H1 (cell line): ENCODE data around the gene IDH3A. TPM values are rescaled to one million over a fixed set of nuclear protein-coding genes. Genes with fewer than 3 reads are reported as not detected.

Source experiments
- CTCF ChIA-PET: fragments of 300-600 bp; sonication (Branson Sonifier 250); formaldehyde crosslinking; loops from one replicate; lab custom pipeline; 2021; ENCODE audit not compliant: partially characterized antibody; lab: Charles Lee
- POLR2A ChIA-PET: fragments of 300-600 bp; sonication (Branson Sonifier 250); formaldehyde crosslinking; loops from one replicate; lab custom pipeline; 2021; ENCODE audit warnings: inconsistent platforms; ENCODE audit not compliant: partially characterized antibody; lab: Charles Lee
- DNase-seq, 2 experiments: peaks; one replicate each; pipeline versions ENCODE4 v3.0.0 to v3.0.0-alpha.2; 2010 to 2022; ENCODE audit warnings: low spot score in 2 of 2, low read depth in 1 of 2, mixed read lengths in 1 of 2
- FAIRE-seq: peaks from 2 replicates; lab custom pipeline; 2011; peaks lifted over from hg19 to GRCh38; lab: Jason Lieb, UNC
- H2AFZ ChIP-seq: 2 replicates; pipeline ENCODE4 v1.8.1; 2012; ENCODE audit warnings: low read length, inconsistent platforms
- H2AK5ac ChIP-seq: 2 replicates; pipeline ENCODE4 v1.6.1; 2013; ENCODE audit warnings: low read depth, low read length
- H2BK120ac ChIP-seq: replicated peaks from 2 replicates; pipeline ENCODE3; 2013; ENCODE audit warnings: low read depth, low read length, inconsistent platforms
- H2BK12ac ChIP-seq: 2 replicates; pipeline ENCODE4 v1.6.1; 2013; ENCODE audit warnings: low read depth, low read length
- H2BK15ac ChIP-seq: 2 replicates; pipeline ENCODE4 v1.6.1; 2013; ENCODE audit warnings: low read length
- H2BK20ac ChIP-seq: 2 replicates; pipeline ENCODE4 v1.6.1; 2013; ENCODE audit warnings: low read length
- H2BK5ac ChIP-seq: 2 replicates; pipeline ENCODE4 v1.6.1; 2013; ENCODE audit warnings: low read depth, low read length
- H3K14ac ChIP-seq: 2 replicates; pipeline ENCODE4 v1.6.1; 2013; ENCODE audit warnings: inconsistent platforms; ENCODE audit not compliant: insufficient read length
- H3K18ac ChIP-seq: 2 replicates; pipeline ENCODE4 v1.6.1; 2013; ENCODE audit warnings: low read length; ENCODE audit errors: extremely low read depth
- H3K23ac ChIP-seq: 2 replicates; pipeline ENCODE4 v1.6.1; 2013; ENCODE audit warnings: inconsistent platforms; ENCODE audit not compliant: insufficient read length
- H3K23me2 ChIP-seq: 2 replicates; pipeline ENCODE4 v1.6.1; 2013; ENCODE audit warnings: low read depth, low read length
- H3K27ac ChIP-seq: 2 replicates; pipeline ENCODE4 v1.6.1; 2011; ENCODE audit warnings: low read depth, low read length, inconsistent platforms
- H3K27me3 ChIP-seq, 4 experiments: replicated peaks in 1 of 4; 1 replicate in 1 of 4; 2 replicates in 3 of 4; pipeline versions ENCODE4 v1.6.1 to v1.8.1; 2011 to 2013; ENCODE audit warnings: low read length in 3 of 4, mild to moderate bottlenecking in 3 of 4, inconsistent platforms in 2 of 4, mixed read lengths in 2 of 4, moderate library complexity in 1 of 4; ENCODE audit not compliant: control insufficient read depth in 3 of 4, insufficient read depth in 3 of 4; ENCODE audit errors: extremely low read depth in 1 of 4
- H3K36me3 ChIP-seq, 4 experiments: 2 replicates each; pipeline versions ENCODE4 v1.6.1 to v1.8.1; 2011 to 2013; ENCODE audit warnings: mild to moderate bottlenecking in 4 of 4, low read length in 3 of 4, moderate library complexity in 2 of 4, control low read depth in 1 of 4, inconsistent platforms in 1 of 4; ENCODE audit not compliant: insufficient read depth in 4 of 4, control insufficient read depth in 2 of 4
- H3K4ac ChIP-seq: replicated peaks from 2 replicates; pipeline ENCODE3; 2013; ENCODE audit warnings: low read length, low read depth, mixed read lengths, inconsistent platforms; ENCODE audit not compliant: insufficient read length
- H3K4me1 ChIP-seq, 4 experiments: replicated peaks in 1 of 4; 1 replicate in 1 of 4; 2 replicates in 3 of 4; pipeline versions ENCODE4 v1.6.1 to v1.8.1; 2011 to 2013; ENCODE audit warnings: low read length in 3 of 4, inconsistent platforms in 2 of 4, mixed read lengths in 1 of 4; ENCODE audit not compliant: insufficient read depth in 4 of 4, control insufficient read depth in 3 of 4
- H3K4me2 ChIP-seq, 2 experiments: 2 replicates each; pipeline versions ENCODE4 v1.6.1 to v1.8.1; 2011 to 2013; ENCODE audit warnings: low read depth in 2 of 2, low read length in 2 of 2, control low read depth in 1 of 2, inconsistent platforms in 1 of 2, mild to moderate bottlenecking in 1 of 2; ENCODE audit not compliant: insufficient read depth in 1 of 2
- H3K4me3 ChIP-seq, 4 experiments: fragments of 200-600, 300-600 bp in 1 of 4; sonication (generic), shearing (Covaris generic), sonication (Bioruptor Twin) in 1 of 4; 2 replicates each; pipeline versions ENCODE4 v1.5.1 to v1.8.1; 2011 to 2016; ENCODE audit warnings: low read length in 4 of 4, low read depth in 3 of 4, control low read depth in 2 of 4, inconsistent platforms in 2 of 4, mild to moderate bottlenecking in 2 of 4, mixed read lengths in 1 of 4, moderate library complexity in 1 of 4; ENCODE audit not compliant: insufficient read depth in 2 of 4; ENCODE audit errors: extremely low read depth in 1 of 4
- H3K56ac ChIP-seq: replicated peaks from 2 replicates; pipeline ENCODE3; 2013; ENCODE audit warnings: low read depth, mild to moderate bottlenecking, mixed read lengths, low read length, inconsistent platforms; ENCODE audit not compliant: insufficient read length
- H3K79me1 ChIP-seq: 2 replicates; pipeline ENCODE4 v1.6.1; 2013; ENCODE audit warnings: low read depth, low read length, control low read depth
- H3K79me2 ChIP-seq, 2 experiments: 2 replicates each; pipeline versions ENCODE4 v1.6.1 to v1.8.1; 2012 to 2013; ENCODE audit warnings: low read length in 2 of 2, mild to moderate bottlenecking in 2 of 2, inconsistent platforms in 1 of 2; ENCODE audit not compliant: insufficient read depth in 2 of 2, control insufficient read depth in 1 of 2
- H3K9ac ChIP-seq, 4 experiments: replicated peaks in 1 of 4; 1 replicate in 1 of 4; 2 replicates in 3 of 4; pipeline versions ENCODE4 v1.6.1 to v1.8.1; 2011 to 2013; ENCODE audit warnings: low read depth in 3 of 4, low read length in 3 of 4, control low read depth in 2 of 4, mild to moderate bottlenecking in 2 of 4, moderate library complexity in 2 of 4, inconsistent platforms in 1 of 4; ENCODE audit errors: extremely low read depth in 1 of 4
- H3K9me3 ChIP-seq, 2 experiments: 2 replicates each; pipeline versions ENCODE4 v1.6.1 to v1.8.1; 2012 to 2013; ENCODE audit warnings: mild to moderate bottlenecking in 2 of 2, moderate library complexity in 2 of 2, control low read depth in 1 of 2, inconsistent platforms in 1 of 2, low read depth in 1 of 2, low read length in 1 of 2, mixed read lengths in 1 of 2; ENCODE audit not compliant: insufficient read depth in 2 of 2
- H4K20me1 ChIP-seq, 2 experiments: replicated peaks in 1 of 2; 2 replicates each; pipeline versions ENCODE3 to v1.8.1; 2011 to 2013; ENCODE audit warnings: inconsistent platforms in 2 of 2, low read length in 2 of 2, mild to moderate bottlenecking in 1 of 2; ENCODE audit not compliant: insufficient read depth in 2 of 2, control insufficient read depth in 1 of 2
- H4K5ac ChIP-seq: 2 replicates; pipeline ENCODE4 v1.6.1; 2013; ENCODE audit warnings: low read length, low read depth, mixed read lengths, inconsistent platforms; ENCODE audit not compliant: insufficient read length
- H4K8ac ChIP-seq: 2 replicates; pipeline ENCODE4 v1.8.0; 2013; ENCODE audit warnings: mild to moderate bottlenecking, moderate library complexity, low read length, inconsistent platforms; ENCODE audit not compliant: insufficient read depth; ENCODE audit errors: extremely low read depth
- H4K91ac ChIP-seq: replicated peaks from 2 replicates; pipeline ENCODE3; 2013; ENCODE audit warnings: low read length, mixed read lengths, inconsistent platforms; ENCODE audit not compliant: insufficient read length
- CBX8 ChIP-seq: fragments of 300-800, 300-1000 bp; sonication (generic); IDR thresholded peaks from 2 replicates; pipeline ENCODE4 v1.7.1; 2016; ENCODE audit warnings: low read depth, low read length, borderline replicate concordance
- CEBPB ChIP-seq: IDR thresholded peaks from 2 replicates; pipeline ENCODE4 v1.6.1; 2012; ENCODE audit warnings: low read depth, low read length
- CHD2 ChIP-seq: IDR thresholded peaks from 2 replicates; pipeline ENCODE4 v1.6.1; 2012; ENCODE audit warnings: low read length, improper control_type of control experiment
- KDM4A ChIP-seq: IDR thresholded peaks from one replicate; pipeline ENCODE4 v1.7.1; 2012; ENCODE audit warnings: low read depth, mild to moderate bottlenecking, moderate library complexity, low read length, inconsistent platforms; ENCODE audit not compliant: severe bottlenecking
- NRF1 ChIP-seq: IDR thresholded peaks from 2 replicates; pipeline ENCODE4 v1.6.1; 2011; ENCODE audit warnings: mild to moderate bottlenecking, low read depth, low read length, improper control_type of control experiment
- POLR2A ChIP-seq, 2 experiments: IDR thresholded peaks; 1 replicate in 1 of 2; 2 replicates in 1 of 2; pipeline ENCODE4 v1.6.1; 2011; ENCODE audit warnings: low read depth in 2 of 2, low read length in 2 of 2, mild to moderate bottlenecking in 2 of 2; ENCODE audit errors: control extremely low read depth in 1 of 2
- RFX5 ChIP-seq: IDR thresholded peaks from 2 replicates; pipeline ENCODE4 v1.6.1; 2011; ENCODE audit warnings: low read depth, low read length, improper control_type of control experiment, borderline replicate concordance
- RNF2 ChIP-seq: fragments of 200-900, 300-1000 bp; sonication (generic); IDR thresholded peaks from 2 replicates; pipeline ENCODE4 v1.7.1; 2016; ENCODE audit warnings: borderline replicate concordance, low read depth, mild to moderate bottlenecking, antibody characterized with exemption, low read length; ENCODE audit not compliant: poor library complexity, severe bottlenecking; ENCODE audit errors: missing control alignments
- RXRA ChIP-seq: IDR thresholded peaks from 2 replicates; pipeline ENCODE4 v1.6.1; 2011; ENCODE audit warnings: low read depth, mild to moderate bottlenecking, low read length, moderate library complexity; ENCODE audit not compliant: insufficient read depth
- SIX5 ChIP-seq: IDR thresholded peaks from 2 replicates; pipeline ENCODE4 v1.6.1; 2011; ENCODE audit warnings: mild to moderate bottlenecking, low read depth, low read length
- TAF1 ChIP-seq: IDR thresholded peaks from 2 replicates; pipeline ENCODE4 v1.6.1; 2011; ENCODE audit warnings: mild to moderate bottlenecking, low read depth, low read length
- WGBS, 2 experiments: shearing (Covaris generic) in 1 of 2; methylation state at CpG; one replicate each; pipeline versions ENCODE4 v1.1.6 to v1.1.7; 2013 to 2015; ENCODE audit warnings: low lambda C conversion rate in 2 of 2, mixed read lengths in 2 of 2, inconsistent platforms in 1 of 2, low coverage in 1 of 2, missing lambda C conversion rate in 1 of 2; ENCODE audit not compliant: insufficient replicate concordance in 2 of 2, insufficient coverage in 1 of 2, insufficient read length in 1 of 2; ENCODE audit errors: extremely low coverage in 1 of 2, missing lambda C conversion rate in 1 of 2; 5-methylcytosine and 5-hydroxymethylcytosine counted together
- polyA plus RNA-seq, 7 experiments: library from polyadenylated mRNA; depleted of rRNA in 3 of 7; stranded (reverse) in 5 of 7; unstranded in 2 of 7; fragments of >200 nt in 5 of 7; fragments of 200-250 nt in 2 of 7; gene quantifications; 1 replicate in 5 of 7; 2 replicates in 1 of 7; 4 replicates in 1 of 7; pipeline versions ENCODE4 v1.2.1 to v1.2.3, GENCODE V29; 2011 to 2013; ENCODE audit warnings: missing spikeins in 2 of 7, mixed read lengths in 2 of 7
- total RNA-seq: library from RNA; stranded (reverse); fragmentation: NEBNext Ultra II Directional; extraction: Animal tissue kit (Norgen Biotek cat#: 25700); gene quantifications from 2 replicates; pipeline ENCODE4 v1.2.1, GENCODE V29; 2021
- TF ChIP-seq, protein P1 (sequence below): IDR thresholded peaks from 2 replicates; pipeline ENCODE4 v1.6.1; 2012; ENCODE audit warnings: inconsistent platforms

IDH3A gene
- total and polyA plus RNA-seq, 2 of the 8 experiments (the other 6 are each of a cell fraction or from before 2014, with no cell fraction given): 23.4 to 36.8 TPM

DNA sequence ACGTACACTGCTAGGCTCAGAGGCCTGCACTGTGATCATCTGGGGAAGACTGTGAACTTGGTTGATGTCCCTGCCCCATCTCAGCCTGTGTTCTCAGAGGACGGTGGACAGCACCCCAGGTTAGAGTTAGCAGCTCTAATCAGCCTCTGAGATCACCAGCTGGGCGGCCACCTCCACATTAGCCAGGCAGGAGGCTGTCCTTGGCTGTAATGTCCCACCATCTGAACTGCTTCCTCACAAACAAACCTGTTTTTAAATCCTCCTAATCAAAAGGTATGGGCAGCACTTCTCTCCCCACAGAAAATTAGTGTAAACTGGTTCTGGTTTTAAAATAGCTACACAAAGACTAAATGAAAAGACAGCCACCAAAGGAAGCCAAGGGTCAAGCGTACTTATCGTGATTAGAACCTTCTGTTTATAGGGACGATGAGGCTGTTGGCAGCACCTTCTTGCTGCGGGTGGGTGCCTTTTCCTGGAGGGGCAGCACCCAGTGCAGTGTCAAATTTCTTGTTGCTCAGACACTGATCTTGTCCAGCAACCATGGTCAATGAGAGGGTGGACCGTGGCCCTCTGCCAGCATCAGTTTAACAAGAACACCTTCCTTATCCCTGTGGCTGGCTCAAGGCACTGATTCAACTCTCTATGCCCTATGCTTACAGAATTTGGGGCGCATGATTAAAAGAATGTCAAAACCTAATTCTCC lies 60.6 kb downstream of the IDH3A start:
- Histone ChIP-seq H3K27ac (no peak overlapping the region), H2BK5ac (no peak overlapping the region), H3K18ac (no peak overlapping the region), H2BK120ac (no peak overlapping the region), H3K9ac (peak overlapping the region in 1 of 4 experiments; percentile 18; a peak in 1 of 7 replicates), H3K79me1 (no peaks in the 10 kb centered on the region; the same call in 1 of the 2 replicates), H4K20me1 (no peaks in the 10 kb centered on the region), H4K8ac (peak overlapping the region; percentile 84), H3K9me3 (no peaks in the 10 kb centered on the region), H2AFZ (no peak overlapping the region), H4K5ac (no peak overlapping the region), H3K14ac (no peak overlapping the region), H3K79me2 (no peaks in the 10 kb centered on the region), H3K4me2 (no peak overlapping the region), H3K23me2 (no peaks in the 10 kb centered on the region), H2BK15ac (no peak overlapping the region), H2BK20ac (no peak overlapping the region), H3K4me3 (no peak overlapping the region), H3K4me1 (peaks cover 0 to under 1% (median 0%) of the 10 kb centered on the region in 4 experiments; a peak in 2 of 7 replicates), H4K91ac (no peak overlapping the region), H3K56ac (no peak overlapping the region), H3K36me3 (no peaks in the 10 kb centered on the region), H3K27me3 (no peaks in the 10 kb centered on the region), H3K4ac (no peak overlapping the region), H2BK12ac (0 out of 2 replicates have a peak overlapping the region, but pooled peaks have one; percentile 39), H3K23ac (no peak overlapping the region), H2AK5ac (no peak overlapping the region)
- POLR2A ChIA-PET: no interaction called here
- no peak for FAIRE-seq
- peak in 1 of 2 experiments; percentile 16 for DNase-seq
- CTCF ChIA-PET: interaction anchor here (0.8 to 8.1 kb wide), 6 partner anchors 14 to 210 kb away, joined by 3 to 89 read pairs (median 4); no protein-coding TSS in a partner anchor
- 70% methylated on average over 9 of the region's 9 CpGs; no CpG with 5 or more reads in 1 of the 2 experiments for WGBS, 2 experiments
- TF ChIP-seq TAF1 (no peak), SIX5 (no peak), CEBPB (no peak), NRF1 (no peak), POLR2A (IDR thresholded peaks at IDR 0.05; ENCODE audit: control extremely low read depth in 1 of 2, low read depth in 2 of 2, low read length in 2 of 2) (no peak), CHD2 (no peak), RXRA (no peak), RFX5 (no peak), CBX8 (no peak), KDM4A (no peak), RNF2 (no peak)
- TF ChIP-seq, protein P1, sequence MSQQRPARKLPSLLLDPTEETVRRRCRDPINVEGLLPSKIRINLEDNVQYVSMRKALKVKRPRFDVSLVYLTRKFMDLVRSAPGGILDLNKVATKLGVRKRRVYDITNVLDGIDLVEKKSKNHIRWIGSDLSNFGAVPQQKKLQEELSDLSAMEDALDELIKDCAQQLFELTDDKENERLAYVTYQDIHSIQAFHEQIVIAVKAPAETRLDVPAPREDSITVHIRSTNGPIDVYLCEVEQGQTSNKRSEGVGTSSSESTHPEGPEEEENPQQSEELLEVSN: no peak
